Activated T-helper 1 cell treated with anti-CD3 and anti-CD28 coated beads, Interleukin-12 subunit alpha, Interleukin-12 subunit beta, Interleukin-2, Interleukin-4 antibody, amounts not matched to agents 30 ng/mL and 10 ng/mL and 1 ng/mL, durations not matched to agents 14 hours and 24 hours and 36 hours (primary cell): ENCODE data around the gene GPSM1. TPM values are rescaled to one million over a fixed set of nuclear protein-coding genes. Genes with fewer than 3 reads are reported as not detected.
"Not testable (repeated sequence)": the region's sequence is repeated elsewhere in the genome, so short reads cannot be mapped to it uniquely, and the experiment has no call there.

ENCODE experiments used
- DNase-seq: peaks from one replicate; pipeline ENCODE4 v3.0.0; 2021; ENCODE audit warnings: low spot score
- H3K27ac Mint-ChIP-seq: one replicate; pipeline ENCODE4 v1.8.0; 2021; ENCODE audit warnings: mild to moderate bottlenecking, mixed read lengths
- H3K27me3 Mint-ChIP-seq: one replicate; pipeline ENCODE4 v1.8.0; 2022; ENCODE audit warnings: mild to moderate bottlenecking, moderate library complexity, mixed read lengths; ENCODE audit not compliant: insufficient read depth
- H3K36me3 Mint-ChIP-seq: one replicate; pipeline ENCODE4 v1.8.0; 2021; ENCODE audit warnings: low read depth, mixed read lengths
- H3K4me1 Mint-ChIP-seq: one replicate; pipeline ENCODE4 v1.8.0; 2021; ENCODE audit warnings: low read depth, mixed read lengths
- H3K4me3 Mint-ChIP-seq: one replicate; pipeline ENCODE4 v1.8.0; 2021; ENCODE audit warnings: mild to moderate bottlenecking, moderate library complexity, mixed read lengths
- H3K9me3 Mint-ChIP-seq: one replicate; pipeline ENCODE4 v1.8.0; 2021; ENCODE audit warnings: mixed read lengths
- intact Hi-C: fragments of 100-400 bp; cut with micrococcal nuclease; formaldehyde crosslinking; loops from one replicate; pipeline ENCODE4 v1.15.1; 2024
- total RNA-seq: library from RNA; stranded (reverse); gene quantifications from 2 replicates; pipeline ENCODE4 v1.2.3, GENCODE V29; 2022

GPSM1 gene
- total RNA-seq, 1 donor from 2014 or later: 19.1 TPM

GRCh38 chr9:136345281-136346156 is 18.2 kb downstream of the GPSM1 start:
- Mint-ChIP-seq H3K36me3 (no peaks in the 10 kb centered on the region), H3K4me1 (no peaks in the 10 kb centered on the region)

GRCh38 chr9:136346157-136346481 is 18.8 kb downstream of the GPSM1 start:
- H3K36me3 Mint-ChIP-seq: no peaks in the 10 kb centered on the region
- no peak overlapping the region for H3K27ac Mint-ChIP-seq
- no peak overlapping the region for H3K4me3 Mint-ChIP-seq
- DNase-seq: no peak
- H3K9me3 Mint-ChIP-seq: no peaks in the 10 kb centered on the region
- no peaks in the 10 kb centered on the region for H3K27me3 Mint-ChIP-seq
- no peaks in the 10 kb centered on the region for H3K4me1 Mint-ChIP-seq
- intact Hi-C loops: no loop called here

More at GRCh38 chr9:136345281-136346156, 18.2 kb downstream of the GPSM1 start:
- no peak overlapping the region for H3K4me3 Mint-ChIP-seq
- intact Hi-C loops: no loop called here
- H3K27ac Mint-ChIP-seq: no peak overlapping the region
- no peaks in the 10 kb centered on the region for H3K27me3 Mint-ChIP-seq
- no peak for DNase-seq
- no peaks in the 10 kb centered on the region for H3K9me3 Mint-ChIP-seq

DNA sequence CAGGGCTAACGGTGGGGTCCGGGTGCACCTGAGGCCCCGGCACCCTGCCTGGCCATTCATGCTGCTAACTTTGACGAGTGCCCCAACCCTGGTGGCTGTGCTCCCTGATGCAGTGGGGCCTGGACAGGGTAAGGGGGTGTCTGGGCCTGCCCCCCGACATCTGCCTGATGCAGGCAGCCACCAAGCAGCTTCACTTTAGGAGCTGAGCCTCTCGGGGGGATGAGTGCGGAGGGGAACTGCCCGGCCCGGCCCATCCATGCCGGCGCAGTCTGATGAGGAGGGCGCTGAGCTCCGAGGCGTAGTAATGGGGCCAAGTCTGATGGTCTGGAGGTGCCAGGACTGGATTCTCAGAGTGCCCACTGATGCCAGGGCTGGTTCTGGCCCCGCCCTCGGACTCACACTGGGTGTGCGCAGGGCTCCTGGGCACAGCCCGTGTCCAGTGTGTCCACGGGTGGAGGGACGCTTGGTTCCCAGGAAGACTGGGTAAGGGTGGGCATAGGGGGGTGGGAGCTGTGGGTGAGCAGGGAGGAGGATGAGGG is 19.7 kb downstream of the GPSM1 start:
- H3K36me3 Mint-ChIP-seq: no peaks in the 10 kb centered on the region
- no peaks in the 10 kb centered on the region for H3K4me1 Mint-ChIP-seq
- no peak for DNase-seq
- intact Hi-C loops: no loop called here
- H3K27me3 Mint-ChIP-seq: no peaks in the 10 kb centered on the region
- H3K4me3 Mint-ChIP-seq: no peak overlapping the region
- H3K27ac Mint-ChIP-seq: no peak overlapping the region
- no peaks in the 10 kb centered on the region for H3K9me3 Mint-ChIP-seq

DNA sequence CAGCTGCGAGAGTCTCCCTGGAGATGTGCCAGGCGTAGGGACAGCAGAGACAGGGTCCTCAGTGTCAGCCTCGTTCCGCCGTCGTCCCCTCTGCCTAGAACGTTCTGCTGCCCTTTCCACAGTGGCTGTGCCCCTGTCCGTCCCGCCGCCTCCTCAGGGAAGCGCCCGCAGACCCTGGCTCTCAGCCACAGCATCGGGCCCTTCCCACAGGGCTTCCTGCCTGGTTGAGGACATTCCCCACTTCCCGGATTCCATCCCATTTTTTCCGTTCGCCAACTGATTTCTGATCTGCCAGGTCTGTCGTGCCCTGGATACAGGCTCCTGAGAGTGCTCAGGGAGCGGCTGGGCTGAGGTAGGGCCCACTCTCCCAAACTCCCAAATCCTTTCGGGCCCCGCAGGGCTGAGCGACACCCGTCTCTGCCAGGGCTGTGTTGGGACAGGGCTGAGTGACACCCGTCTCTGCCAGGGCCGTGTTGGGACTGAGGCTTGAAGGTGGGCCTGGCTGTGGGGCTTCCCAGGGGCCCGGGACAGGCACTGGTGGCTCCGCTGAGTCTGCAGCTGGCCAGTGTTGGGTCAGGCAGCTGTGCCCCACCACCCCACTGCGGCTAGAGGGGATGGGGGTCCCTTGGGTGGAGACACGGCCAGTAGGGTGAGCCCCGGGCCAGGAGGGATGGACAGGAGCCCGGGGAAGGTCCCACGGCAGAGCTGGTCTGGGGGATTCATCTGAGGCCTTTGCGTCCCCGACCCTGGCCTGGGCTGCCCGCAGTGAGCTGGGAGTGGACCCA is 20.3 kb downstream of the GPSM1 start:
- Mint-ChIP-seq H3K4me1 (no peaks in the 10 kb centered on the region), H3K27me3 (no peaks in the 10 kb centered on the region), H3K27ac (no peak overlapping the region), H3K9me3 (no peaks in the 10 kb centered on the region), H3K4me3 (no peak overlapping the region), H3K36me3 (no peaks in the 10 kb centered on the region)
- intact Hi-C loops: no loop called here
- no peak for DNase-seq

GRCh38 chr9:136348691-136349090 is 21.4 kb downstream of the GPSM1 start:
- Mint-ChIP-seq H3K27me3 (no peaks in the 10 kb centered on the region), H3K4me1 (no peaks in the 10 kb centered on the region), H3K4me3 (no peak overlapping the region), H3K9me3 (no peaks in the 10 kb centered on the region), H3K27ac (no peak overlapping the region), H3K36me3 (no peaks in the 10 kb centered on the region)
- intact Hi-C loops: no loop called here
- DNase-seq: no peak

GRCh38 chr9:136349546-136349945 is 22.2 kb downstream of the GPSM1 start:
- no peak overlapping the region for H3K4me3 Mint-ChIP-seq
- H3K4me1 Mint-ChIP-seq: no peaks in the 10 kb centered on the region

GRCh38 chr9:136351252-136351800 is 24.0 kb downstream of the GPSM1 start:
- Mint-ChIP-seq H3K27ac (no peak overlapping the region), H3K4me3 (no peak overlapping the region), H3K36me3 (no peaks in the 10 kb centered on the region), H3K27me3 (no peaks in the 10 kb centered on the region), H3K9me3 (no peaks in the 10 kb centered on the region), H3K4me1 (no peaks in the 10 kb centered on the region)
- intact Hi-C loops: no loop called here
- DNase-seq: no peak

More at GRCh38 chr9:136349546-136349945, 22.2 kb downstream of the GPSM1 start:
- Mint-ChIP-seq H3K9me3 (no peaks in the 10 kb centered on the region), H3K27ac (no peak overlapping the region), H3K27me3 (no peaks in the 10 kb centered on the region), H3K36me3 (no peaks in the 10 kb centered on the region)
- no peak for DNase-seq
- intact Hi-C loops: no loop called here

GRCh38 chr9:136351868-136352267 is 24.5 kb downstream of the GPSM1 start:
- H3K36me3 Mint-ChIP-seq, DNase-seq, H3K9me3 Mint-ChIP-seq, H3K27ac Mint-ChIP-seq, H3K4me1 Mint-ChIP-seq, H3K4me3 Mint-ChIP-seq, intact Hi-C loops, H3K27me3 Mint-ChIP-seq: not testable (repeated sequence)

GRCh38 chr9:136352682-136353081 is 25.3 kb downstream of the GPSM1 start:
- no peaks in the 10 kb centered on the region for H3K9me3 Mint-ChIP-seq
- H3K36me3 Mint-ChIP-seq: no peaks in the 10 kb centered on the region
- H3K27ac Mint-ChIP-seq: no peak overlapping the region
- H3K27me3 Mint-ChIP-seq: no peaks in the 10 kb centered on the region
- no peaks in the 10 kb centered on the region for H3K4me1 Mint-ChIP-seq
- no peak overlapping the region for H3K4me3 Mint-ChIP-seq
- intact Hi-C loops: no loop called here
- no peak for DNase-seq

DNA sequence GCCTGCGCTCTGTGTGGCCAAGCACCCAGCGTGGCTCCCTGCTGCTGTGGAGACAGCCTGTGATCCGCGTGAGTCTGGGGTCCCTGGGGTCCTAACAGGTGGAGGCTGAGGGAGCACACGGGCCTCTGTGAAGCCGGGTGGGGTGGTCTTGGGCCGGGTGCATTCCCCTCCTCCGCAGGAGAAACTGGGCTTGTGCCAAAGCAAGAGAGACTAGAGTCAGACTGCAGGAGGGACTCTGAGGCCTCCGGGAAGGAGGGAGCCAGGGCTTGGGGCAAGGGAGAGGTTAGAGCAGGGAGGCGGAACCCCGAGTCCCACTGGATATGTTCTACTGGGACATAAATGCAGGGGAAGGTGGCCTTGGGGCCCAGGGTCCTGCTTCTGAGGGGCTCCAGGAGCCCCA is 25.7 kb downstream of the GPSM1 start:
- no peaks in the 10 kb centered on the region for H3K9me3 Mint-ChIP-seq
- H3K4me3 Mint-ChIP-seq: no peak overlapping the region
- intact Hi-C loops: no loop called here
- DNase-seq: no peak
- no peak overlapping the region for H3K27ac Mint-ChIP-seq
- no peaks in the 10 kb centered on the region for H3K27me3 Mint-ChIP-seq
- no peaks in the 10 kb centered on the region for H3K4me1 Mint-ChIP-seq
- H3K36me3 Mint-ChIP-seq: no peaks in the 10 kb centered on the region

- no peaks in the 10 kb centered on the region for H3K9me3 Mint-ChIP-seq
- no peak for DNase-seq
- H3K27ac Mint-ChIP-seq: no peak overlapping the region
- no peaks in the 10 kb centered on the region for H3K27me3 Mint-ChIP-seq
- intact Hi-C loops: no loop called here
- H3K4me3 Mint-ChIP-seq: no peak overlapping the region
- H3K36me3 Mint-ChIP-seq: no peaks in the 10 kb centered on the region
- H3K4me1 Mint-ChIP-seq: no peaks in the 10 kb centered on the region
Measured at GRCh38 chr9:136353757-136354488, 26.6 kb downstream of the GPSM1 start.

GRCh38 chr9:136354592-136355085 is 27.3 kb downstream of the GPSM1 start:
- Mint-ChIP-seq H3K4me3 (no peak overlapping the region), H3K27ac (no peak overlapping the region), H3K36me3 (no peaks in the 10 kb centered on the region), H3K27me3 (no peaks in the 10 kb centered on the region), H3K4me1 (no peaks in the 10 kb centered on the region), H3K9me3 (no peaks in the 10 kb centered on the region)
- DNase-seq: no peak
- intact Hi-C loops: no loop called here
